Measurements from ENCODE around the gene ATG7.
"Not testable (repeated sequence)": the region's sequence is repeated elsewhere in the genome, so short reads cannot be mapped to it uniquely, and the experiment has no call there.

ATG7 gene

DNA sequence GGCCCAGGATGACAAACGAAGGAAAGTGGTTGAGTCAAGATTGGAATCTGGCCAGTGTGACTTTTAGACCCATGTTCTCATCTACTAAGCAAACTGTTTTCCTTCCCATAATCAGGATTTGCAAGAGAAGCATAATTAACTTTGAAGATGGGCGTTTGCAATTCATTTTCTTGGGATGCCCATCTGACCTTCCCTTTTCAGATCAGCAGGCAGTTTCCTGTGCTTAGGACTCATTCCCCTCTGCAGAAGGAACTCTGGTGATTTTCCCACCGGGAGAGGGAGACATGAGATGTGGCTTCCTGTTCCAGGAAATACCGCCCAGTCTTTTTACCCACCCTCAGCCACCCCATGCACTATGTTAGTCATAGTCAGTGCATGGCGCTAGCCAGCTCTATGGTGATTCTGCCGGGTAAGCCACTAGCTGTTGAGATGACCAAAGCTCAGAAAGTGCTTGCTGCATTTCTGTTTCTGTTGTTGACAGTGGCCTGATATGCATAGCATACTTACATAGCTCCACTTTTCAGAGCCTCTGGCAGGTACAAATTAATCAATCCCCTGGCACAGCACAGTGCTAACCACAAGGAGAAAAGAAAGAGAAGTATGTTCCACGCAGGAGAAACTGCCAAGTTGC, 242.1 kb downstream of the ATG7 start:
- FAIRE-seq, result no peak

GRCh38 chr3:11517601-11518000, 245.4 kb downstream of the ATG7 start:
- no peak for FAIRE-seq

DNA sequence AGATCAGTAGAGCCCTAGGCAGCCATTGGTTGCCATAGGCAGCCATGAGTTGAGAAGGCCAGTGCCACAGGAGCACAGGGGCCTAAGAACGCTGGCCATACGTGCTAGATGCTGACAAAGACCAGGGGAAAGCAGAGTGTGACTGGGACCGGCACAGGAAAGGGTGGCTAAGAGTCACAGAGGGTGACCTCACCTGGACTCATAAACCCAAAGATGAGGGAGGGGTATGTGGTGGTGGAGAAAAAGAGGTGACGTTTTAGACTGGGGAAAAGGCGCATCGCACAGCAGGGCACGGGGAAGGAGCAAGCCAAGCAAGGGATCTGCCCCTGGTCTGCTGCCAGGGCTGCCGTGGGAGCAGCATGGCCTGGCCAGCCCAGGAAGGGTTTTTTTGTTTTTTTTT, 249.0 kb downstream of the ATG7 start:
- no peak for FAIRE-seq

GRCh38 chr3:11522398-11522715, 250.2 kb downstream of the ATG7 start:
- no peak for FAIRE-seq

DNA sequence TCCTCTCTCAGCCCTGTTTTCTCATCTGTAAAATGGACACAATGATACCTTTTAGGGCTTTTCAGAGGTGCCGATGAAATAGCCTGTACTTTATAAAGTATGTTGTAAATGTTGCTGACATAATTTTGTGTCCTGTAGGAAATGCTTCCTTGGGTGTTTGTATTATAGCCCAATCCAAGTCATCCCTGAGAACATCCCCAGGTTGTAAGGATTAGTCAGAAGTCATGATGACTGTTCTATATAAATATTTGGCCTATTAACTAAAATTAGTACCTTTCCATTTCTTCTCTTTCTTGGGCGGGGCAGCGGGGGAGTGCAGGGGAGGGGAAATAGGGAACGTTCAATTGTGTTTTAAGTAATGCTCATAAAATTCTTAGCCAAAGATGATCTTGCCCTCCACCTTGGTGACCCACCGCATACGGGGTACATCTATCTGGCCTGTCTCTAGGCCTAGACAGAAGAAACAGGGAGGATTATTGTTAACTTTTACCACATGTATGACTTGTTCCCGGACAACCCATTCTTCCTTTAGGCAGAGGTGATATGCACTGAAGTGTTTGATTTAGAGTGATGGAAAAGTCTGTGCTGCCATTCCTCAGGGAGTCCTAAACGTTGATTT, 250.9 kb downstream of the ATG7 start:
- FAIRE-seq, result no peak

- FAIRE-seq, result no peak
Observed at GRCh38 chr3:11523572-11524101, 251.4 kb downstream of the ATG7 start.

- FAIRE-seq, result not testable (repeated sequence)
Observed at GRCh38 chr3:11526121-11526520, 253.9 kb downstream of the ATG7 start.

GRCh38 chr3:11529281-11529680, 257.1 kb downstream of the ATG7 start:
- no peak for FAIRE-seq

GRCh38 chr3:11530153-11530721, 258.0 kb downstream of the ATG7 start:
- FAIRE-seq, result no peak

DNA sequence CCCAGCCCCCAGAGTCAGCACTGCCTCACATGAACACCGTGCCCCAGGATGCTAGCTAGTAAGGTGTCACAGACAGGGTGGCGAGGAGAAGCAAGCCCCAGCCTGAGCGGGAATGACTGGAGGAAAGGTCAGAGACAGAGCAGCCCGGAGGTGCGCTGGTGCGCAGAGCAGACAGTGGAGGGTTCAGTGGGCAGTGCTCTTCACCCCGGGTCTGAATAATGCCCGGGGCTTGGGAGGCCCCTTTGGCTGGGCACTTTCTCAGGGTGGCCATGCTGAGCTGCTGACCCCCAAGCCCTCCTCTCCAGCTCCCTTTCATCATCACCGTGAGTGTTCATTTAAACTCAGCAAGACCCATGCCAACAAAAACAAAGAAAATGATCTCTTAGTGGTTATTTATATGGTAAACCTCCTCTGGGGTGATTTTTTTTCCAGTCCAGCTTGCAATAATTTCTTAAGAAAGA, 260.8 kb downstream of the ATG7 start:
- no peak for FAIRE-seq

GRCh38 chr3:11534011-11534792, 262.0 kb downstream of the ATG7 start:
- no peak for FAIRE-seq

GRCh38 chr3:11534793-11535101, 262.6 kb downstream of the ATG7 start:
- no peak for FAIRE-seq

- FAIRE-seq, result no peak
Observed at GRCh38 chr3:11535243-11535960, 263.2 kb downstream of the ATG7 start.

DNA sequence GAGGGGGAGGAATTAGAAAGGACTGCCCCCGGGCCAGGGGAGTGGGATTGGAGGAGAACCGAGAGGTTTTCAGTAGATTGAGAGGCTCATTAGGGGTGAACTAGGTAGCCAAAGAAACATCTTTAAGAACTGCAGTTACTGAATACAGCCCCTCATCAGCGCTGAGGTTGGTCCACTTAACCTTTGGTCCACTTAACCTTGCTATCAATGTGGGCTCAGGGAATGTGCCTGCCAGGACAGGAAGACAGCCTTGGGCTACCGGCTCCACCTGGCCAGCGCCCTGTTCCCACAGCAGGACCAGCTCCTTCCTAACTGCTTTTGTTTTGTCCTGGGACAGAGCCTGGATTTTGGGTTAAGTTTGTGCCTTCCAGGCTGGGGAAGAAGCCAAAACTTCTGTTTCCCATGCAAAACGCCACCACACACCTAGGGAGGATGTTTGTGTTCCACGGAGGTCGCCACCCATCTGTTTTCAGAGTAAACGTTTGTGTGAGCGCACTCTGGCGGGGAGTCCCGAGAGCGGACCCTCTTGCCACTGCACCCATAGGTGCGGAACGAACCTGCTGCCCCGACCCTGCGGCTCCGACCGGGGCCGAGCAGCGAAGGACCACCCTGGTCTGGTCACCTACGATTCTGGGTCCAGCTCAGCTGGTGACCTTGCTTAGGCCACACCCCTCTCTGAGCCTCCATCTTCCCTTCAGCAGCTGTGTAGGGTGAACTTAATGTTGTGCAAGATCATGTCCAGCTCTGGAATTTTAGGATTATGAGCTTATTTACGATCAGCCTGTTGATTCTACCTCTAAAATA, 264.1 kb downstream of the ATG7 start:
- no peak for FAIRE-seq

- no peak for FAIRE-seq
Observed at GRCh38 chr3:11536936-11537612, 264.9 kb downstream of the ATG7 start.

DNA sequence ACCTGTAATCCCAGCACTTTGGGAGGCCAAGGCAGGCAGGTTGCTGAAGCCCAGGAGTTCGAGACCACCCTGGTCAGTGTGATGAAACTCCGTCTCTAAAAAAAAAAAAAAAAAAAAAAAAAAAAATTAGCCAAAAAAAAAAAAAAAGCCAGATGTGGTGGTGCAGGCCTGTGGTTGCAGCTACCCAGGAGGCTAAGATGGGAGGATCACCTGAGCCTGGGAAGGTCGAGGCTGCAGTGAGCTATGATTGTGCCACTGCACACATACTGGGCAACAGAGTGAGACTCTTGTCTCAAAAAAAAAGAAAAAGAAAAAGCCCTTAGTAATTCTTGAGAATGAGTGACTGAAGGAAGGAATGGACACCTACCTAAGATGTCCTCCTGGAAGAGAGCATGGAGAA, 266.4 kb downstream of the ATG7 start:
- no peak for FAIRE-seq

- FAIRE-seq, result no peak
Observed at GRCh38 chr3:11539218-11539617, 267.0 kb downstream of the ATG7 start.

GRCh38 chr3:11539677-11540076, 267.5 kb downstream of the ATG7 start:
- FAIRE-seq, result no peak

DNA sequence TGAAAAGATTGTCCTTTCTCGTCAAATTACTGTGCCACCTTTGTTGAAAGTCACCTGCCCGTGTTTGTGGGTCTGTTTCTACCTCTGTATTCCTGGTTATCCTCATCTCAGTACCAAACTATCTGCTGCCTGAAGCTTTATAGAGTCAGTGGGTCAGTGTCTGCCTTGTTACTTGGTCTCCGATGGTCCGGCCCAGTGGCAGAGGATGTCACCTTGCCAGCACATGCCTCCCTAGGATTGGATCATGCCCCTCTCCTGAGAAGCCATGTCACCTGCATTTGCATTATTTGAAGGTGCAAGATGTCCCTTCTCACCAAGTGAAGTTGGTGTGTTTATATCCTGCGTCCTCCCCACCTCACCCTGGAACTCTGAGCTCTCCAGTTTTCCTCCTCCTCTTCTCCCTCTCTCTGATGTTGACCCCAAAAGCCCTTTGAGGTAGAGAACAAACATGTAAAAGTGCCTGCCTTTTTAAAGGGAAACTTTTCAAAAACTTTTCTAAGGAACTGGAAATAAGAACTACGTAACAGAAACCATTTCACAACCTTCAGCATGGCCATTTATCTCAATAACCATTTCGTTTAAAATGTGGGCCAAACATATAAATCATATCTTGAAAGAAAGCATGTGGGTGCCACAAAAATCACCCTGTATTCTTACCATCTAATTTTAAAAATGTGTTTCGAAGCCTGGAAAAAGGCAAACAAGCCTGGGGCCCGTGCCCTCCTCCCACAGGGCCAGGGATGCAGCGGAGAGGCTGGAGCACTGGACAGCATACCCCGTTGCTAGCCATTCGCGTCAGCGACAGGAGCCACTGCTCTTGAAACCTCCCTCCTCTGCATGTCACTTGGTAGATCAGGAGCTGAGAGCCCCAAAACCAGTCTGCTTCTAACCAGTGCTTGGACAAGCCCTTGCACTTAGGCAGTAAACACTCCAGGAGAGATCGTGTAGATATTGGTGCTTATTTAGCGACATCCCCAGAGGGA, 269.4 kb downstream of the ATG7 start:
- FAIRE-seq, result no peak

DNA sequence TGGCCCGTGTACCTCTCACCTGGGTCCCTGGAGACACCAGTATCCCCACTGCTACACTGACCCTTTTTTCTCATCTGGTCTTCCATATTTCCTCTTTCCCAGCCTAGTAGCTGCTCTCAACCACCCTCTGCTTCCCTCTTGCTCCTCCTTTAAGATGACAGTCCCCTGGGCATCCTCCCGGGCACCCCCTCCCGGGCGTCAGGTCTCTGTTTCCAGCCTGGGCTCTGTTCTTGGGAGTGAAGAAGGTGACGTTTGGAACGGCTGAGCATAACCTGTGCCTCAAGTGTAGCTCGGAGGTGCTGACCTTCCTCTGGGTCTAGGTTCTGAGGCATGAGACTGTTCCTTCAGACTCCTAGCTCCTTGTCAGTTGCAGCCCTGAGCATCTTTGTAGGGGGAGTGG, 270.4 kb downstream of the ATG7 start:
- FAIRE-seq, result no peak
